Hepatocyte (in vitro differentiated cells): Measurements from ENCODE around the gene FCRLB. TPM values are rescaled to one million over a fixed set of nuclear protein-coding genes. Genes with fewer than 3 reads are reported as not detected.
A peak's percentile ranks its signal among the peaks of the same experiment; 100 is the strongest.

Experiments
- DNase-seq: peaks from one replicate; pipeline ENCODE4 v3.0.0-alpha.2; 2016; ENCODE audit warnings: low spot score
- H2AFZ ChIP-seq: fragments of 200-600 bp; sonication (generic); 2 replicates; pipeline ENCODE4 v1.6.0; 2016; ENCODE audit warnings: antibody characterized with exemption, mild to moderate bottlenecking
- H3K27ac ChIP-seq: fragments of 200-600 bp; sonication (generic); 2 replicates; pipeline ENCODE4 v1.5.1; 2016; ENCODE audit warnings: mild to moderate bottlenecking
- H3K27me3 ChIP-seq: fragments of 200-600 bp; sonication (generic); 2 replicates; pipeline ENCODE4 v1.6.1; 2016
- H3K36me3 ChIP-seq: fragments of 200-600 bp; sonication (generic); replicated peaks from 2 replicates; pipeline ENCODE4 v1.5.1; 2016; ENCODE audit warnings: low read depth; ENCODE audit not compliant: insufficient read depth
- H3K4me1 ChIP-seq: fragments of 200-600 bp; sonication (generic); 2 replicates; pipeline ENCODE4 v1.5.1; 2016; ENCODE audit warnings: mild to moderate bottlenecking, moderate library complexity; ENCODE audit not compliant: insufficient read depth
- H3K4me2 ChIP-seq: fragments of 200-600 bp; sonication (generic); 2 replicates; pipeline ENCODE4 v1.6.0; 2016
- H3K4me3 ChIP-seq: fragments of 200-600 bp; sonication (generic); 2 replicates; pipeline ENCODE4 v1.5.1; 2016; ENCODE audit warnings: mild to moderate bottlenecking
- H3K79me2 ChIP-seq: fragments of 200-600 bp; sonication (generic); 2 replicates; pipeline ENCODE4 v1.6.0; 2017; ENCODE audit warnings: mild to moderate bottlenecking
- H3K9me2 ChIP-seq: fragments of 200-600 bp; sonication (generic); replicated peaks from 2 replicates; pipeline ENCODE4 v1.6.0; 2017; ENCODE audit warnings: mild to moderate bottlenecking; ENCODE audit not compliant: insufficient read depth
- H3K9me3 ChIP-seq: fragments of 200-600 bp; sonication (generic); 2 replicates; pipeline ENCODE4 v1.5.1; 2016; ENCODE audit warnings: low read depth, mild to moderate bottlenecking
- H4K20me1 ChIP-seq: fragments of 200-600 bp; sonication (generic); 2 replicates; pipeline ENCODE4 v1.6.0; 2016; ENCODE audit warnings: mild to moderate bottlenecking; ENCODE audit not compliant: insufficient read depth, poor library complexity, severe bottlenecking
- CTCF ChIP-seq: fragments of 200-600 bp; sonication (generic); IDR thresholded peaks from 2 replicates; pipeline ENCODE4 v1.5.1; 2016; ENCODE audit warnings: antibody characterized with exemption, mild to moderate bottlenecking; ENCODE audit not compliant: poor library complexity
- EZH2 ChIP-seq: fragments of 200-600 bp; sonication (generic); IDR thresholded peaks from 2 replicates; pipeline ENCODE4 v1.6.1; 2016; ENCODE audit warnings: antibody characterized with exemption, mild to moderate bottlenecking, borderline replicate concordance
- EZH2phosphoT487 ChIP-seq: fragments of 200-600 bp; sonication (generic); IDR thresholded peaks from one replicate; pipeline ENCODE4 v1.6.1; 2018; ENCODE audit warnings: antibody characterized with exemption, mild to moderate bottlenecking, low read depth, moderate library complexity; ENCODE audit not compliant: unreplicated experiment, severe bottlenecking
- WGBS: methylation state at CpG from one replicate; pipeline ENCODE4 v1.1.6; 2016; ENCODE audit warnings: low lambda C conversion rate; ENCODE audit errors: missing lambda C conversion rate; 5-methylcytosine and 5-hydroxymethylcytosine counted together
- polyA plus RNA-seq: library from polyadenylated mRNA; unstranded; fragments of >200 nt; fragmentation: Nextera tagmentation; extraction: Ambion mirVana; gene quantifications from 2 replicates; pipeline ENCODE4 v1.2.1, GENCODE V29; 2016
- total RNA-seq: library from RNA; depleted of rRNA; stranded (reverse); fragments of >200 nt; gene quantifications from 2 replicates; pipeline ENCODE4 v1.2.3, GENCODE V29; 2014

The FCRLB gene
- total and polyA plus RNA-seq, 2 experiments from 2014 or later = 0.23 to 1.5 TPM

DNA sequence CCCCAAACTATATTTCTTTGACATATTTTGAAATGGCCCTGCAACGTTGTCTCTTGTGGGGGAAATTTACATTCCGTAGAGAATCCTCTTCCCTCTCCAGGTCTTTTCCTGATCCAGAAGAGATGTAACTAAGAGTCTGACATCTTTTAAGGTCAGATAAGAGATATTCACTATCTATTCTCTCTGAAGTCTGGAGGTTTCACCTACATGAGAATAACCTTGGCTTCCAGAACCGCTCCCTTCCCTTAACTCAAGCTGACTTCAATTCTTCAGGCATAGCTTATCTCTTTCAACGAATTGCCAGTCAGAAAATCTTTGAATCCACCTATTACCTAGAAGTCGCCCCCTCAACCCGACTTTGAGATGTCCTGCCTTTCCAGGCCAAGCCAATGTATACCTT lies 9.9 kb downstream of the FCRLB start:
- H3K79me2 ChIP-seq = no peaks in the 10 kb centered on the region
- DNase-seq = no peak
- H3K36me3 ChIP-seq = no peaks in the 10 kb centered on the region
- no peak overlapping the region for H2AFZ ChIP-seq
- no peaks in the 10 kb centered on the region for H3K9me3 ChIP-seq
- no peak for TF ChIP-seq CTCF
- TF ChIP-seq EZH2 = no peak
- TF ChIP-seq EZH2phosphoT487 = no peak
- H4K20me1 ChIP-seq = no peaks in the 10 kb centered on the region
- H3K27ac ChIP-seq = no peak overlapping the region
- H3K27me3 ChIP-seq = no peaks in the 10 kb centered on the region
- WGBS = 63% methylated on average over 6 of the region's 6 CpGs
- no peak overlapping the region for H3K4me2 ChIP-seq
- H3K4me3 ChIP-seq = no peak overlapping the region
- no peaks in the 10 kb centered on the region for H3K4me1 ChIP-seq
- no peaks in the 10 kb centered on the region for H3K9me2 ChIP-seq

- Histone ChIP-seq H3K9me3 (no peaks in the 10 kb centered on the region), H3K36me3 (no peaks in the 10 kb centered on the region), H3K27ac (no peak overlapping the region), H4K20me1 (no peaks in the 10 kb centered on the region), H3K9me2 (no peaks in the 10 kb centered on the region), H3K4me1 (no peaks in the 10 kb centered on the region), H2AFZ (no peak overlapping the region), H3K27me3 (no peaks in the 10 kb centered on the region), H3K79me2 (no peaks in the 10 kb centered on the region), H3K4me3 (no peak overlapping the region), H3K4me2 (no peak overlapping the region)
- no peak for TF ChIP-seq EZH2phosphoT487
- no peak for TF ChIP-seq CTCF
- TF ChIP-seq EZH2 = no peak
- 62% methylated on average over 5 of the region's 5 CpGs for WGBS
- DNase-seq = no peak
These were observed 10.8 kb downstream of the FCRLB start for GRCh38 chr1:161731981-161732718.

DNA sequence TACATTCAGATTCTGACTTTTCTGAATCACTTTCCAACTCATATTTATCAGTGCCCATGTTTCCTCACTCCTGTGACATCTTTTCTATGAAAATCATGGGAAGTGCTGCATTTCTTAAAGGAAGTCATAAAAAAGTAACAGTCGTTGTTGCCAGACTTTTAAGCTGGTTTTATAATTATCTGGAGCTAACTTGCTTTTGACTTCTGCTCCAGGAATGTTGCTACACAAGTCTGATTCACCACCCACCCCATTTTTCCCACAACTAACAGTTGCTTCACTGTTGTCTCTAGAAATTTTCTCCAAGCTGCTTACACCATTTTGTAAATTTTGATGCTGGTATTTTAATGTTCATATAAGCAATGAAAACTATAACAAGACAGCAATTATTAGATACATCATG lies 12.2 kb downstream of the FCRLB start:
- Histone ChIP-seq H3K27me3 (no peaks in the 10 kb centered on the region), H2AFZ (no peak overlapping the region), H3K79me2 (no peaks in the 10 kb centered on the region), H3K36me3 (no peaks in the 10 kb centered on the region), H3K27ac (peak overlapping the region; percentile 11), H3K9me3 (no peaks in the 10 kb centered on the region), H3K4me2 (no peak overlapping the region), H3K9me2 (no peaks in the 10 kb centered on the region), H3K4me1 (no peaks in the 10 kb centered on the region), H4K20me1 (no peaks in the 10 kb centered on the region), H3K4me3 (no peak overlapping the region)
- WGBS = 9% methylated on average over 1 of the region's 1 CpG
- TF ChIP-seq EZH2phosphoT487 = no peak
- no peak for TF ChIP-seq EZH2
- TF ChIP-seq CTCF = no peak
- peak; percentile 49 for DNase-seq
